ENCODE data around the gene ARID5B.

ARID5B gene

DNA sequence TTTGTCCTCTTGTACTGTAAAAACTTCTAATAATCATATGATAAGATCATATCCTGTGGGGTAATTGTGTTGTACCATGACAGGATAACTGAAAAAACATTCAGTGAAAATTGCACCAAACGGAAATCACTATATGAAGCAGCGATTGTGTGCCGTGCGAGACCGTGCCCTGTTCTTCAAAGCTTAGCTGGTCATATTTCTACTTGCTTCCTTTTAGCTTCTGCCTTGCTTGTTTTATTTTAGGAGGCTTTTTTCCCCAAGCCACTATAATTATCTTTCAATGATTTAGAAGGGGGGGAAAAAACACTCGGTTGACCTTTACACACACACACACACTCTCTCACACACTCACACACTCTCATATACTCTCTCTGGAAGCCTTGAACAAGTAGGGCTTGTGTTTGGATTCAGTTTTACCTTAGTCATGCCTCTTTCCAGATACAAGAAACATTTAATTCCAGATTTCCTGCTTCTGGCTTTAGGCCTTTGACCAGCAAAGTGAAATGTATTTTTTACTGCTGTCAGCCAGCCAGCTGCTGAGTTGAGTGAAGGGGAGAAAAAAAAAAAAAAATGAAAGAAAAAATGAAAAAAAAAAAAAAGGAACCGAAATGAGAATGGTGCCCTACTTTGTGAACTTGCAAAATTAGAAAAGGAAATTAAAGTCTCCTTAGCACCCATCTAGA lies 181.4 kb downstream of the ARID5B start (continued):
- TF ChIP-seq, protein P1, sequence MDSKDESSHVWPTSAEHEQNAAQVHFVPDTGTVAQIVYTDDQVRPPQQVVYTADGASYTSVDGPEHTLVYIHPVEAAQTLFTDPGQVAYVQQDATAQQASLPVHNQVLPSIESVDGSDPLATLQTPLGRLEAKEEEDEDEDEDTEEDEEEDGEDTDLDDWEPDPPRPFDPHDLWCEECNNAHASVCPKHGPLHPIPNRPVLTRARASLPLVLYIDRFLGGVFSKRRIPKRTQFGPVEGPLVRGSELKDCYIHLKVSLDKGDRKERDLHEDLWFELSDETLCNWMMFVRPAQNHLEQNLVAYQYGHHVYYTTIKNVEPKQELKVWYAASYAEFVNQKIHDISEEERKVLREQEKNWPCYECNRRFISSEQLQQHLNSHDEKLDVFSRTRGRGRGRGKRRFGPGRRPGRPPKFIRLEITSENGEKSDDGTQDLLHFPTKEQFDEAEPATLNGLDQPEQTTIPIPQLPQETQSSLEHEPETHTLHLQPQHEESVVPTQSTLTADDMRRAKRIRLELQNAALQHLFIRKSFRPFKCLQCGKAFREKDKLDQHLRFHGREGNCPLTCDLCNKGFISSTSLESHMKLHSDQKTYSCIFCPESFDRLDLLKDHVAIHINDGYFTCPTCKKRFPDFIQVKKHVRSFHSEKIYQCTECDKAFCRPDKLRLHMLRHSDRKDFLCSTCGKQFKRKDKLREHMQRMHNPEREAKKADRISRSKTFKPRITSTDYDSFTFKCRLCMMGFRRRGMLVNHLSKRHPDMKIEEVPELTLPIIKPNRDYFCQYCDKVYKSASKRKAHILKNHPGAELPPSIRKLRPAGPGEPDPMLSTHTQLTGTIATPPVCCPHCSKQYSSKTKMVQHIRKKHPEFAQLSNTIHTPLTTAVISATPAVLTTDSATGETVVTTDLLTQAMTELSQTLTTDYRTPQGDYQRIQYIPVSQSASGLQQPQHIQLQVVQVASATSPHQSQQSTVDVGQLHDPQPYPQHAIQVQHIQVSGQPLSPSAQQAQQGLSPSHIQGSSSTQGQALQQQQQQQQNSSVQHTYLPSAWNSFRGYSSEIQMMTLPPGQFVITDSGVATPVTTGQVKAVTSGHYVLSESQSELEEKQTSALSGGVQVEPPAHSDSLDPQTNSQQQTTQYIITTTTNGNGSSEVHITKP (tag by site-specific recombination; IDR thresholded peaks at IDR 0.05), result no peak
- TF ChIP-seq EGR2 (tag by site-specific recombination; IDR thresholded peaks at IDR 0.05; ENCODE audit: low read depth), result no peak
- TF ChIP-seq ZSCAN30 (tag by site-specific recombination; IDR thresholded peaks at IDR 0.05), result peak; percentile 48; the same call in 1 of the 2 replicates

DNA sequence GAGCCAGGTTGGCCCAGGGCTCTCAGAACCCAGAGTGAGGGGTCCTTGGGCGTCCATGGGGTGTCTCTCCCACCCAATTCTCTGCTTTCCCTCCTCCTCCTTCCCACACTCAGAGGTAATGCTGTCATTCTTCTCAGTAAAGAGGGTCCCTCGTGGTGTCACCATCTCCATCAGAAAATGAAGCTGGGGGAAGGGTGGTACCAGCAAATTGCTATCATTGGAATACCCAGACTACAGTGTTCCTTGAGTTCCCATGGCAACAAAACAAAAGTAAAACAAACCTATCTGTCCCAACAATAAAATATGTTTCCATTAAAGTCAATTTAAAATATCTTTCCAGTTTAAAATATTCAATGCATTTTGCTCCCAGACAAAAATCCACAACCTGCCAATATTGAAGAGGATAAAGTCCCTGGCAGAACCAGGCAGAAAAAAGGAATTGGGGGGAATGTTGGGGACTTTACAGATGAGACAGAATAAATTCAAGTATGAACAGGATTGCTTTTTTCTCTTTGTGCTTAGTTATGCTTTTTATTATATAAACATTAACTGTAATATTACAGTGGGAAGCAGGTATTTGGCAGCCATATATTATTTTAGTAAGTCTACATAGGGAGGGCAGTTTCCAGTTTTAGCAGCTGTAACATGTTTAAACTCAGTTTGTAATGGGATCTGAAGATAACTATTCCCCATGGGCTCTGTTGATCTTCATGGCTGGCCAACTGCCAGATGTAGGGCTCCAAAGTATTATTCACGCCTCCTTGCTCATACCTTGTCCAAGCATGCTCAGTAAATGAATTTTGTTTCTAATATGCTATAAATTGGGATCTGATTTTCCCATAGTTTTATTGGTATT lies 182.1 kb downstream of the ARID5B start:
- Histone ChIP-seq H3K4me3 (ENCODE audit: low read depth, low read length) (no peak overlapping the region), H3K27ac (ENCODE audit: extremely low read depth, low read depth, low read length) (peak overlapping the region; percentile 76), H3K36me3 (ENCODE audit: control insufficient read depth in 2 of 2, insufficient read depth in 1 of 2, low read length in 2 of 2) (peaks cover 0 to 21% of the 10 kb centered on the region in 2 experiments), H3K4me1 (ENCODE audit: control insufficient read depth, insufficient read depth, low read length) (peaks cover 31% of the 10 kb centered on the region), H3K9me3 (ENCODE audit: control insufficient read depth, insufficient read depth, low read depth, low read length) (no peaks in the 10 kb centered on the region)
- CTCF ChIA-PET, result no interaction called here
- POLR2A ChIA-PET, result no interaction called here
- TF ChIP-seq, protein P1 (tag by site-specific recombination; IDR thresholded peaks at IDR 0.05), result no peak
- no peak for TF ChIP-seq ZNF10 (tag by site-specific recombination; IDR thresholded peaks at IDR 0.05)
- TF ChIP-seq, protein P2, sequence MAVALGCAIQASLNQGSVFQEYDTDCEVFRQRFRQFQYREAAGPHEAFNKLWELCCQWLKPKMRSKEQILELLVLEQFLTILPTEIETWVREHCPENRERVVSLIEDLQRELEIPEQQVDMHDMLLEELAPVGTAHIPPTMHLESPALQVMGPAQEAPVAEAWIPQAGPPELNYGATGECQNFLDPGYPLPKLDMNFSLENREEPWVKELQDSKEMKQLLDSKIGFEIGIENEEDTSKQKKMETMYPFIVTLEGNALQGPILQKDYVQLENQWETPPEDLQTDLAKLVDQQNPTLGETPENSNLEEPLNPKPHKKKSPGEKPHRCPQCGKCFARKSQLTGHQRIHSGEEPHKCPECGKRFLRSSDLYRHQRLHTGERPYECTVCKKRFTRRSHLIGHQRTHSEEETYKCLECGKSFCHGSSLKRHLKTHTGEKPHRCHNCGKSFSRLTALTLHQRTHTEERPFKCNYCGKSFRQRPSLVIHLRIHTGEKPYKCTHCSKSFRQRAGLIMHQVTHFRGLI (tag by site-specific recombination; IDR thresholded peaks at IDR 0.05), result 0 out of 2 replicates have a peak, but pooled peaks have one; percentile 37
- TF ChIP-seq ZNF174 (tag by site-specific recombination; IDR thresholded peaks at IDR 0.05), result no peak
- no peak for TF ChIP-seq ZNF114 (tag by site-specific recombination; IDR thresholded peaks at IDR 0.05)
- no peak for TF ChIP-seq ZNF792 (tag by site-specific recombination; IDR thresholded peaks at IDR 0.05)
- no peak for TF ChIP-seq ZBTB20 (tag by site-specific recombination; IDR thresholded peaks at IDR 0.05)
- no peak for TF ChIP-seq HOXD13 (CRISPR knock-in tag; IDR thresholded peaks at IDR 0.05; ENCODE audit: borderline replicate concordance)
- no peak for TF ChIP-seq ZNF571 (tag by site-specific recombination; IDR thresholded peaks at IDR 0.05)
- TF ChIP-seq TCF7L2 (IDR thresholded peaks at IDR 0.05; ENCODE audit: borderline replicate concordance, low read depth, low read length), result no peak
- peak; percentile 88 for TF ChIP-seq SCRT2 (tag by site-specific recombination; IDR thresholded peaks at IDR 0.05)
- TF ChIP-seq ZNF610 (tag by site-specific recombination; IDR thresholded peaks at IDR 0.05; ENCODE audit: borderline replicate concordance), result no peak
- no peak for TF ChIP-seq ZNF48 (tag by site-specific recombination; IDR thresholded peaks at IDR 0.05)
- 0 out of 2 replicates have a peak, but pooled peaks have one; percentile 28 for TF ChIP-seq OVOL3 (tag by site-specific recombination; IDR thresholded peaks at IDR 0.05)
- TF ChIP-seq ZBTB1 (tag by site-specific recombination; IDR thresholded peaks at IDR 0.05), result no peak
- peak; percentile 72 for TF ChIP-seq FEZF1 (tag by site-specific recombination; IDR thresholded peaks at IDR 0.05)
- TF ChIP-seq, protein P3, sequence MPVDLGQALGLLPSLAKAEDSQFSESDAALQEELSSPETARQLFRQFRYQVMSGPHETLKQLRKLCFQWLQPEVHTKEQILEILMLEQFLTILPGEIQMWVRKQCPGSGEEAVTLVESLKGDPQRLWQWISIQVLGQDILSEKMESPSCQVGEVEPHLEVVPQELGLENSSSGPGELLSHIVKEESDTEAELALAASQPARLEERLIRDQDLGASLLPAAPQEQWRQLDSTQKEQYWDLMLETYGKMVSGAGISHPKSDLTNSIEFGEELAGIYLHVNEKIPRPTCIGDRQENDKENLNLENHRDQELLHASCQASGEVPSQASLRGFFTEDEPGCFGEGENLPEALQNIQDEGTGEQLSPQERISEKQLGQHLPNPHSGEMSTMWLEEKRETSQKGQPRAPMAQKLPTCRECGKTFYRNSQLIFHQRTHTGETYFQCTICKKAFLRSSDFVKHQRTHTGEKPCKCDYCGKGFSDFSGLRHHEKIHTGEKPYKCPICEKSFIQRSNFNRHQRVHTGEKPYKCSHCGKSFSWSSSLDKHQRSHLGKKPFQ (tag by site-specific recombination; IDR thresholded peaks at IDR 0.05), result peak; percentile 65
- TF ChIP-seq ZNF639 (tag by site-specific recombination; IDR thresholded peaks at IDR 0.05), result no peak
- TF ChIP-seq ZNF513 (tag by site-specific recombination; IDR thresholded peaks at IDR 0.05), result no peak

Data from HEK293 (cell line).